Transverse colon (tissue), 3 donors: ENCODE measurements around the gene NAP1L4.

ENCODE experiments used
- CTCF ChIP-seq, 5 experiments: fragments of 200-600 bp in 3 of 5; fragments of 450-650 bp in 2 of 5; sonication (generic) in 3 of 5; IDR thresholded peaks; 1 replicate in 2 of 5; 2 replicates in 3 of 5; pipeline ENCODE4 v1.5.1; 2016 to 2017; ENCODE audit warnings: antibody characterized with exemption in 5 of 5, inconsistent platforms in 3 of 5, mild to moderate bottlenecking in 2 of 5, moderate library complexity in 1 of 5
- EP300 ChIP-seq: sonication (generic); formaldehyde crosslinking; IDR thresholded peaks from one replicate; pipeline ENCODE4 v1.6.1; 2017; ENCODE audit warnings: antibody characterized with exemption, low read depth
- POLR2A ChIP-seq: fragments of 450-650 bp; IDR thresholded peaks from one replicate; pipeline ENCODE4 v1.6.1; 2016; ENCODE audit warnings: antibody characterized with exemption, mild to moderate bottlenecking, moderate library complexity

- peak in 2 of 5 experiments; percentile 21 to 40 for TF ChIP-seq CTCF (IDR thresholded peaks at IDR 0.05)
- peak; percentile 46 for TF ChIP-seq POLR2A
- TF ChIP-seq EP300: no peak
Observed at GRCh38 chr11:2902784-2903671, 89.1 kb downstream of the NAP1L4 start.
